Measurements from ENCODE around the gene NMNAT2.

Gene NMNAT2

GRCh38 chr1:183272390-183272848, 145.8 kb downstream of the NMNAT2 start:
- ChIA-PET CTCF (interaction anchor here (0.5 to 9.3 kb wide), 5 partner anchors 8 to 310 kb away, joined by 3 to 80 read pairs (median 6); no protein-coding TSS in a partner anchor), POLR2A (interaction anchor here (0.5 to 1.5 kb wide), 6 partner anchors 9 to 317 kb away, joined by 3 to 7 read pairs (median 3); no protein-coding TSS in a partner anchor)
- TF ChIP-seq CTCF (IDR thresholded peaks at IDR 0.05; ENCODE audit: insufficient read depth, low read length, missing control alignments): no peak
- H3K4me3 ChIP-seq (ENCODE audit: low read depth, low read length): no peak overlapping the region
- peak; percentile 97 for DNase-seq (ENCODE audit: low read depth, low spot score)

GRCh38 chr1:183270541-183271141, 147.5 kb downstream of the NMNAT2 start:
- DNase-seq (ENCODE audit: low read depth, low spot score): peak; percentile 82
- ChIA-PET CTCF (interaction anchor here (1.1 to 9.3 kb wide), 4 partner anchors 10 to 46 kb away, joined by 3 to 80 read pairs (median 4); no protein-coding TSS in a partner anchor), POLR2A (interaction anchor here (1.2 kb wide), 1 partner anchor 36 kb away, joined by 6 read pairs; no protein-coding TSS in a partner anchor)
- no peak for TF ChIP-seq CTCF (IDR thresholded peaks at IDR 0.05; ENCODE audit: insufficient read depth, low read length, missing control alignments)
- no peak overlapping the region for H3K4me3 ChIP-seq (ENCODE audit: low read depth, low read length)

GRCh38 chr1:183267646-183268431, 150.3 kb downstream of the NMNAT2 start:
- ChIA-PET POLR2A (interaction anchor here (0.6 to 1.6 kb wide), 4 partner anchors 10 to 313 kb away, joined by 4 to 16 read pairs (median 5); no protein-coding TSS in a partner anchor), CTCF (interaction anchor here (0.8 to 9.3 kb wide), 2 partner anchors 13 to 33 kb away, joined by 3 to 80 read pairs; no protein-coding TSS in a partner anchor)
- no peak overlapping the region; the same call in 1 of the 2 replicates for H3K4me3 ChIP-seq (ENCODE audit: low read depth, low read length)
- DNase-seq (ENCODE audit: low read depth, low spot score): peak; percentile 96
- no peak for TF ChIP-seq CTCF (IDR thresholded peaks at IDR 0.05; ENCODE audit: insufficient read depth, low read length, missing control alignments)

GRCh38 chr1:183263886-183264602, 154.1 kb downstream of the NMNAT2 start:
- no peak for TF ChIP-seq CTCF (IDR thresholded peaks at IDR 0.05; ENCODE audit: insufficient read depth, low read length, missing control alignments)
- DNase-seq (ENCODE audit: low read depth, low spot score): no peak
- no peak overlapping the region for H3K4me3 ChIP-seq (ENCODE audit: low read depth, low read length)
- ChIA-PET POLR2A (no interaction called here), CTCF (interaction anchor here (1.6 to 9.3 kb wide), 2 partner anchors 16 to 29 kb away, joined by 7 to 80 read pairs; no protein-coding TSS in a partner anchor)

DNA sequence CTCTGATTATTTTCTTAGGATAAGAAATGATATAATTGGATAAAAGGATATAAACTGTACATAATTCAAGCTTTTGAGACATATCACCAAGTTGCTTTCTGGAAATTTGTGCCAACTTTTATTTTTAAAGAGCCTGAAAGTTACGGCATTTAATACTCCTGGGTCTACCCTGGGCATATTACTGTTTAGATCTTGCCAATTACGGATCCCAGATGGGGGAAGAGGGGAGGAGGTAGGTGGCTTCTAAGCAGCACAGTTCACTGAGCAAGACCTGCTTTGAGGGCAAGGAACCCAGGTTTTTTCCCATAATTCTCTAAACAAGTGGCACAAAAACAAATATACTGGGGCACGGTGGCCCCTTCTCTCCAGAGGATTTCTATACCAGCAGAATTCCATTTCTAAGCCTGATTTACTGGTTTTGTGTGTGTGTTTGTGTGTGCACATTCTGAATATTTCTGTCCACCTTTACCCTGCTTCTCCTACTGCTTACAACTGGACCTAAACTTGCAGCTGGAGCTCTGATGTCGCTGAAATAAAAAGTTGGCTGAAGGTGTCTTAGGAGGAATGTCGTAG, 155.5 kb downstream of the NMNAT2 start:
- DNase-seq (ENCODE audit: low read depth, low spot score): no peak
- POLR2A ChIA-PET: no interaction called here
- no peak for TF ChIP-seq CTCF (IDR thresholded peaks at IDR 0.05; ENCODE audit: insufficient read depth, low read length, missing control alignments)
- no peak overlapping the region for H3K4me3 ChIP-seq (ENCODE audit: low read depth, low read length)
- CTCF ChIA-PET: interaction anchor here (0.9 to 2.4 kb wide), 5 partner anchors 9 to 28 kb away, joined by 3 to 9 read pairs (median 4); no protein-coding TSS in a partner anchor

All from AG04449 (cell line).